ENCODE data around the gene TFIP11.

DNA sequence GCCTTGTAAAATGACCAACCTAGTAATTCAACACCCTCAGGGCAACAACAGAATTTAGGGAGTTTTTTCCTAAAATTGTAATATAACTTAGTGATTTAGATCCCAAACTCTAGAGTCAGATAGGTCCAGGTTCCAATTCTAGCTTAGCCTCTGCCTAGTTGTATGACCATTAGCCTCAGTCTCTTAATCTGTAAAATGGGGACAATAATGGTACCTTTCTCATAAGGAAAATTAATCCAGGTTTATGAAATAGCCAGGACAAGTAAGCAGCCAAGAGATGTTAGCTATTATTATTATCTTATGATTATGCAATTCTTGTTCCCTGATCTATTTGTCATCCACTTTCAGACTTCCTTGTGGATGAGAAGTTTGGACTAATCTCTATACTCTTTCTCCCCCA, 4.1 kb downstream of the TFIP11 start:
- TF ChIP-seq, protein P1, sequence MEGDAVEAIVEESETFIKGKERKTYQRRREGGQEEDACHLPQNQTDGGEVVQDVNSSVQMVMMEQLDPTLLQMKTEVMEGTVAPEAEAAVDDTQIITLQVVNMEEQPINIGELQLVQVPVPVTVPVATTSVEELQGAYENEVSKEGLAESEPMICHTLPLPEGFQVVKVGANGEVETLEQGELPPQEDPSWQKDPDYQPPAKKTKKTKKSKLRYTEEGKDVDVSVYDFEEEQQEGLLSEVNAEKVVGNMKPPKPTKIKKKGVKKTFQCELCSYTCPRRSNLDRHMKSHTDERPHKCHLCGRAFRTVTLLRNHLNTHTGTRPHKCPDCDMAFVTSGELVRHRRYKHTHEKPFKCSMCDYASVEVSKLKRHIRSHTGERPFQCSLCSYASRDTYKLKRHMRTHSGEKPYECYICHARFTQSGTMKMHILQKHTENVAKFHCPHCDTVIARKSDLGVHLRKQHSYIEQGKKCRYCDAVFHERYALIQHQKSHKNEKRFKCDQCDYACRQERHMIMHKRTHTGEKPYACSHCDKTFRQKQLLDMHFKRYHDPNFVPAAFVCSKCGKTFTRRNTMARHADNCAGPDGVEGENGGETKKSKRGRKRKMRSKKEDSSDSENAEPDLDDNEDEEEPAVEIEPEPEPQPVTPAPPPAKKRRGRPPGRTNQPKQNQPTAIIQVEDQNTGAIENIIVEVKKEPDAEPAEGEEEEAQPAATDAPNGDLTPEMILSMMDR (conservative IDR thresholded peaks at IDR 0.05; ENCODE audit: low read length), result no peak
- no peak for TF ChIP-seq EZH2phosphoT487 (IDR thresholded peaks at IDR 0.05; ENCODE audit: borderline replicate concordance)

Measured in Loucy (cell line).